DND-41 (cell line): ENCODE results near the gene TMEM269.

ENCODE experiments used
- ATAC-seq: fragments of 200-7000 bp; cut with Tn5 transposase; 3 replicates; pipeline ENCODE4 v1.9.1; 2021; ENCODE audit warnings: low read depth; ENCODE audit not compliant: insufficient read depth
- DNase-seq: peaks from one replicate; pipeline ENCODE4 v3.0.0-alpha.2; 2020
- H2AFZ ChIP-seq: 2 replicates; pipeline ENCODE4 v1.6.0; 2012; ENCODE audit warnings: low read depth, low read length
- H3K27ac ChIP-seq: 2 replicates; pipeline ENCODE4 v1.5.1; 2012; ENCODE audit warnings: low read length, inconsistent platforms
- H3K27me3 ChIP-seq: fragments of 200-600 bp; sonication (generic); 2 replicates; pipeline ENCODE4 v1.6.0; 2012; ENCODE audit warnings: low read length, mild to moderate bottlenecking, inconsistent platforms; ENCODE audit not compliant: insufficient read depth, poor library complexity
- H3K36me3 ChIP-seq: 2 replicates; pipeline ENCODE4 v1.5.1; 2012; ENCODE audit warnings: low read length, inconsistent platforms; ENCODE audit not compliant: insufficient read depth
- H3K4me1 ChIP-seq: 2 replicates; pipeline ENCODE4 v1.5.1; 2012; ENCODE audit warnings: mild to moderate bottlenecking, low read length; ENCODE audit not compliant: insufficient read depth
- H3K4me2 ChIP-seq: 2 replicates; pipeline ENCODE4 v1.6.0; 2012; ENCODE audit warnings: mild to moderate bottlenecking, moderate library complexity, low read length, inconsistent platforms; ENCODE audit not compliant: insufficient read depth
- H3K4me3 ChIP-seq, 2 experiments: fragments of 200-600 bp in 1 of 2; shearing (Covaris generic) in 1 of 2; 2 replicates each; pipeline ENCODE4 v1.5.1; 2012 to 2016; ENCODE audit warnings: inconsistent platforms in 2 of 2, low read length in 2 of 2, mild to moderate bottlenecking in 2 of 2, low read depth in 1 of 2, moderate library complexity in 1 of 2
- H3K79me2 ChIP-seq: 2 replicates; pipeline ENCODE4 v1.6.0; 2012; ENCODE audit warnings: low read length, inconsistent platforms; ENCODE audit not compliant: insufficient read depth
- H3K9ac ChIP-seq: 2 replicates; pipeline ENCODE4 v1.6.0; 2012; ENCODE audit warnings: low read depth, mild to moderate bottlenecking, inconsistent platforms, low read length, moderate library complexity
- H3K9me3 ChIP-seq: 2 replicates; pipeline ENCODE4 v1.5.1; 2012; ENCODE audit warnings: low read length, moderate library complexity, mild to moderate bottlenecking, inconsistent platforms; ENCODE audit not compliant: insufficient read depth, severe bottlenecking
- H4K20me1 ChIP-seq: 2 replicates; pipeline ENCODE4 v1.6.0; 2012; ENCODE audit warnings: low read length; ENCODE audit not compliant: insufficient read depth
- CTCF ChIP-seq: IDR thresholded peaks from 2 replicates; pipeline ENCODE4 v1.5.1; 2012; ENCODE audit warnings: borderline replicate concordance, low read length, moderate library complexity, mild to moderate bottlenecking; ENCODE audit not compliant: poor library complexity, severe bottlenecking; ENCODE audit errors: extremely low read depth
- EZH2 ChIP-seq: IDR thresholded peaks from 3 replicates; pipeline ENCODE4 v1.6.1; 2012; ENCODE audit warnings: borderline replicate concordance, low read depth, mild to moderate bottlenecking, moderate library complexity, low read length, inconsistent platforms; ENCODE audit not compliant: severe bottlenecking

The TMEM269 gene

GRCh38 chr1:42744148-42744413 is 40.7 kb upstream of the TMEM269 start:
- DNase-seq (no peak), ATAC-seq (no peak)
- Histone ChIP-seq H3K36me3 (peaks cover 38% of the 10 kb centered on the region), H3K79me2 (no peaks in the 10 kb centered on the region), H3K9me3 (no peaks in the 10 kb centered on the region), H2AFZ (no peak overlapping the region), H3K27ac (no peak overlapping the region), H3K4me2 (no peak overlapping the region), H3K4me1 (no peaks in the 10 kb centered on the region), H3K4me3 (no peak overlapping the region), H4K20me1 (no peaks in the 10 kb centered on the region), H3K27me3 (no peaks in the 10 kb centered on the region), H3K9ac (no peak overlapping the region)
- no peak for TF ChIP-seq CTCF
- no peak for TF ChIP-seq EZH2

GRCh38 chr1:42745851-42746250 is 38.9 kb upstream of the TMEM269 start:
- no peak overlapping the region for H2AFZ ChIP-seq
- H3K9me3 ChIP-seq, result no peaks in the 10 kb centered on the region
- H4K20me1 ChIP-seq, result no peaks in the 10 kb centered on the region
- no peaks in the 10 kb centered on the region for H3K4me1 ChIP-seq
- H3K27ac ChIP-seq, result no peak overlapping the region
- no peak overlapping the region for H3K4me3 ChIP-seq
- ATAC-seq, result no peak
- TF ChIP-seq CTCF (no peak), EZH2 (no peak)
- H3K4me2 ChIP-seq, result no peak overlapping the region
- H3K36me3 ChIP-seq, result peaks cover 51% of the 10 kb centered on the region
- H3K9ac ChIP-seq, result no peak overlapping the region
- DNase-seq, result no peak
- no peaks in the 10 kb centered on the region for H3K79me2 ChIP-seq
- H3K27me3 ChIP-seq, result no peaks in the 10 kb centered on the region

GRCh38 chr1:42746436-42747105 is 38.2 kb upstream of the TMEM269 start:
- Histone ChIP-seq H3K4me3 (no peak overlapping the region), H3K4me1 (no peaks in the 10 kb centered on the region), H3K36me3 (peaks cover 52% of the 10 kb centered on the region), H4K20me1 (no peaks in the 10 kb centered on the region), H3K9ac (no peak overlapping the region), H3K79me2 (no peaks in the 10 kb centered on the region), H2AFZ (no peak overlapping the region), H3K4me2 (no peak overlapping the region), H3K27me3 (no peaks in the 10 kb centered on the region), H3K27ac (no peak overlapping the region), H3K9me3 (no peaks in the 10 kb centered on the region)
- DNase-seq (no peak), ATAC-seq (no peak)
- TF ChIP-seq EZH2 (no peak), CTCF (no peak)

GRCh38 chr1:42747125-42747524 is 37.7 kb upstream of the TMEM269 start:
- H4K20me1 ChIP-seq, result no peaks in the 10 kb centered on the region
- peak; percentile 58 for DNase-seq

More at GRCh38 chr1:42747125-42747524, 37.7 kb upstream of the TMEM269 start:
- Histone ChIP-seq H3K9ac (no peak overlapping the region), H3K4me2 (no peak overlapping the region), H3K4me3 (no peak overlapping the region), H3K27ac (no peak overlapping the region), H2AFZ (no peak overlapping the region), H3K27me3 (no peaks in the 10 kb centered on the region), H3K9me3 (no peaks in the 10 kb centered on the region), H3K79me2 (no peaks in the 10 kb centered on the region), H3K4me1 (no peaks in the 10 kb centered on the region), H3K36me3 (peaks cover 57% of the 10 kb centered on the region)
- TF ChIP-seq CTCF (peak; percentile 86), EZH2 (no peak)
- ATAC-seq, result peak; percentile 77
